Measurements from ENCODE around the gene LCE5A.
"Not testable (repeated sequence)": the region's sequence is repeated elsewhere in the genome, so short reads cannot be mapped to it uniquely, and the experiment has no call there.

LCE5A gene

DNA sequence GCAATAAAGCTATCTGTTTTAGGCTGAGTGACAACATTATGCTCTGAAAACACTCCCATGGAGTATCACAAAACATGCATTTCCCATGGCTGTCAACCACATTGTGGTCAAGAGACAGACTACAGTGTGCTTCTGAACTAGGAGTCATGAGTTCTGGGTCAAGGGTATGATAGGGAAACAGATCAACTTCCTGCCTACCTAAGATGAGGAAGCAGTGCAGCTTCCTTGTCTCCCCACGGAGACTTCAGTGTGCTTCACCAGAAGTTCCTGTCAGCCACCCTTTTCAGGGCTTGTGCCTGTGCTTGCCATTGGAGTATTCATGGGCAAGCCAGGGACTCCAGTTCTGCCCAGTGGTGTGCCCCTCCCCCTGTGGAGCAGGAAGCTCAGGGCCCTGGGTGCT lies 36.1 kb downstream of the LCE5A start:
- no peak for DNase-seq (ENCODE audit: low spot score)
- TF ChIP-seq, protein P1, sequence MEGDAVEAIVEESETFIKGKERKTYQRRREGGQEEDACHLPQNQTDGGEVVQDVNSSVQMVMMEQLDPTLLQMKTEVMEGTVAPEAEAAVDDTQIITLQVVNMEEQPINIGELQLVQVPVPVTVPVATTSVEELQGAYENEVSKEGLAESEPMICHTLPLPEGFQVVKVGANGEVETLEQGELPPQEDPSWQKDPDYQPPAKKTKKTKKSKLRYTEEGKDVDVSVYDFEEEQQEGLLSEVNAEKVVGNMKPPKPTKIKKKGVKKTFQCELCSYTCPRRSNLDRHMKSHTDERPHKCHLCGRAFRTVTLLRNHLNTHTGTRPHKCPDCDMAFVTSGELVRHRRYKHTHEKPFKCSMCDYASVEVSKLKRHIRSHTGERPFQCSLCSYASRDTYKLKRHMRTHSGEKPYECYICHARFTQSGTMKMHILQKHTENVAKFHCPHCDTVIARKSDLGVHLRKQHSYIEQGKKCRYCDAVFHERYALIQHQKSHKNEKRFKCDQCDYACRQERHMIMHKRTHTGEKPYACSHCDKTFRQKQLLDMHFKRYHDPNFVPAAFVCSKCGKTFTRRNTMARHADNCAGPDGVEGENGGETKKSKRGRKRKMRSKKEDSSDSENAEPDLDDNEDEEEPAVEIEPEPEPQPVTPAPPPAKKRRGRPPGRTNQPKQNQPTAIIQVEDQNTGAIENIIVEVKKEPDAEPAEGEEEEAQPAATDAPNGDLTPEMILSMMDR (IDR thresholded peaks at IDR 0.05; ENCODE audit: borderline replicate concordance, control extremely low read depth, extremely low read depth, insufficient read depth, missing control alignments): no peak
- in situ Hi-C loops (cut with MboI; ENCODE audit: low sequenced_read_pairs, unreplicated experiment): no loop called here

DNA sequence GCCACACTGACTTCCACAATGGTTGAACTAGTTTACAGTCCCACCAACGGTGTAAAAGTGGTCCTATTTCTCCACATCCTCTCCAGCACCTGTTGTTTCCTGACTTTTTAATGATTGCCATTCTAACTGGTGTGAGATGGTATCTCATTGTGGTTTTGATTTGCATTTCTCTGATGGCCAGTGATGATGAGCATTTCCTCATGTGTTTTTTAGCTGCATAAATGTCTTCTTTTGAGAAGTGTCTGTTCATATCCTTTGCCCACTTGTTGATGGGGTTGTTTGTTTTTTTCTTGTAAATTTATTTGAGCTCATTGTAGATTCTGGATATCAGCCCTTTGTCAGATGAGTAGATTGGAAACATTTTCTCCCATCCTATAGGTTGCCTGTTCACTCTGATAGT lies 37.8 kb downstream of the LCE5A start:
- in situ Hi-C loops (cut with MboI; ENCODE audit: low sequenced_read_pairs, unreplicated experiment); DNase-seq (ENCODE audit: low spot score): not testable (repeated sequence)

Measured in GM13976 (cell line).